ENCODE measurements around the gene NEDD4. TPM values are rescaled to one million over a fixed set of nuclear protein-coding genes. Genes with fewer than 3 reads are reported as not detected.

NEDD4 gene
- total RNA-seq, 2 donors from 2014 or later: 7.2 to 10.0 TPM

GRCh38 chr15:55799291-55800212 lies 193.9 kb downstream of the NEDD4 start:
- no peaks in the 10 kb centered on the region for H3K27me3 ChIP-seq
- TF ChIP-seq, protein P1, sequence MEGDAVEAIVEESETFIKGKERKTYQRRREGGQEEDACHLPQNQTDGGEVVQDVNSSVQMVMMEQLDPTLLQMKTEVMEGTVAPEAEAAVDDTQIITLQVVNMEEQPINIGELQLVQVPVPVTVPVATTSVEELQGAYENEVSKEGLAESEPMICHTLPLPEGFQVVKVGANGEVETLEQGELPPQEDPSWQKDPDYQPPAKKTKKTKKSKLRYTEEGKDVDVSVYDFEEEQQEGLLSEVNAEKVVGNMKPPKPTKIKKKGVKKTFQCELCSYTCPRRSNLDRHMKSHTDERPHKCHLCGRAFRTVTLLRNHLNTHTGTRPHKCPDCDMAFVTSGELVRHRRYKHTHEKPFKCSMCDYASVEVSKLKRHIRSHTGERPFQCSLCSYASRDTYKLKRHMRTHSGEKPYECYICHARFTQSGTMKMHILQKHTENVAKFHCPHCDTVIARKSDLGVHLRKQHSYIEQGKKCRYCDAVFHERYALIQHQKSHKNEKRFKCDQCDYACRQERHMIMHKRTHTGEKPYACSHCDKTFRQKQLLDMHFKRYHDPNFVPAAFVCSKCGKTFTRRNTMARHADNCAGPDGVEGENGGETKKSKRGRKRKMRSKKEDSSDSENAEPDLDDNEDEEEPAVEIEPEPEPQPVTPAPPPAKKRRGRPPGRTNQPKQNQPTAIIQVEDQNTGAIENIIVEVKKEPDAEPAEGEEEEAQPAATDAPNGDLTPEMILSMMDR (IDR thresholded peaks at IDR 0.05): peak in 1 of 2 donors; percentile 55
- no peaks in the 10 kb centered on the region for H3K4me1 ChIP-seq
- DNase-seq (ENCODE audit: low spot score): no peak
- no peaks in the 10 kb centered on the region for H3K9me3 ChIP-seq
- no peaks in the 10 kb centered on the region for H3K36me3 ChIP-seq
- H3K4me3 ChIP-seq: no peak overlapping the region
- H3K27ac ChIP-seq: no peak overlapping the region

- H3K36me3 ChIP-seq: no peaks in the 10 kb centered on the region
- no peak for DNase-seq (ENCODE audit: low spot score)
- H3K27ac ChIP-seq: no peak overlapping the region
- TF ChIP-seq, protein P1 (IDR thresholded peaks at IDR 0.05): no peak
- no peaks in the 10 kb centered on the region for H3K27me3 ChIP-seq
- no peaks in the 10 kb centered on the region for H3K4me1 ChIP-seq
- H3K4me3 ChIP-seq: no peak overlapping the region
- no peaks in the 10 kb centered on the region for H3K9me3 ChIP-seq
Measured at GRCh38 chr15:55796321-55796965, 197.0 kb downstream of the NEDD4 start.

DNA sequence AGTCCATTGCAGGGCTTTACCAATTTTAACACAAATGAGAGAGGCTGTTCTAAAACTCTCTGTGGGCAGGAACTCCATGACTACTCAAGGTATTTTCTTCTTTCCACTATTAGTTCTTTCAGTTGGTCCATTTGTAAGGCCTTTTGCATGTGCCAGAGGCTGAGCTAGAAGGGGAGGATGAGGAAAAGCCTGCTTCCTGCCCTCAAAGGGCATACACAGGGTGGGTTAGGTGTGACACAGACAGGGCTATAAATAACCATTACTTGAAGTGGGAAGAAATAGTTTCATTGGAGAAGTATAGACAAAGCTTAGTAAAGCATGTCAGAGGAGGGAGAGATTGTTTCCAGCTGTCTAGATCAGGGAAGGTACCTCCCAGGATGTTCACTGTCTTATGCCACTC lies 198.4 kb downstream of the NEDD4 start:
- Histone ChIP-seq H3K9me3 (no peaks in the 10 kb centered on the region), H3K36me3 (no peaks in the 10 kb centered on the region), H3K27ac (no peak overlapping the region), H3K27me3 (no peaks in the 10 kb centered on the region), H3K4me1 (no peaks in the 10 kb centered on the region), H3K4me3 (no peak overlapping the region)
- TF ChIP-seq, protein P1 (IDR thresholded peaks at IDR 0.05): no peak
- DNase-seq (ENCODE audit: low spot score): no peak

DNA sequence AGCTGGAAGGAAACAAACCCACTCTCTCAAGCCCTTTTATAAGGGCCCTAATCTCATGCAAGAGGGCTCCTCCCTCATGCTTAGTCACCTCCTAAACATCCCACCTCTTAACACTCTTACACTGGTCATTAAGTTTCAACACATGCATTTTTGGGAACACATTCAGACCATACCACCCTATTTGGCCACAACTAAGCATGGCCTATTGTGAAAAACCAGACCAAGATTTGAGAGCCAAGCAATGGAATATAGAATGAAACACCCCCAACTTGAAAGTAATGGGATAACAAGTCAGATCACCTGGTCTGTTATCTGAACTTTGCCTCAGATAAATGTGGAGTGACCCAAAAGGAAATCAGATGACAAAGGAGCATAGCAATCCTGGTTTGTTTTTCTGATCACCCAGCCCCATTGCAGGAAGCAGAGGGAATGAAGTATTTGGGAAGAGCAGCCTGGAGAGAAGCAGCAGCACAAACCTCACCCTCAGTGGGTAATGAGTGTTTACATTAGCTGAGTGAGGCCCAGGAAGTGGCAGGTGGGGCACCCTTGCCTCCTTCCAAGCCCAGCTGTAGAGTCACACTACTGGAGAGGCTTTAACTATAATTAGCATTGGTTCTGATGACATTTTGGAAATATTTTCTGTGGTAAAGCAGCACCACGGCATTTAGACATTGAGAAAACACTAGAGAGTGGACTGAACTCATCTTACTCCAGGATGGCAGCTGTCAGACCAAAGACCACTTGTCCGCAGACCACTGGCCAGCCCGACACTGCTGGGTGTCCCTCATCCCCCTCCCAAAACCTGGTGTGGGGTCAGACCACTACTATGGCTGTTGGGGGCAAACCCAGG lies 201.6 kb downstream of the NEDD4 start:
- TF ChIP-seq, protein P1 (IDR thresholded peaks at IDR 0.05): no peak
- no peaks in the 10 kb centered on the region for H3K4me1 ChIP-seq
- DNase-seq (ENCODE audit: low spot score): no peak
- no peaks in the 10 kb centered on the region for H3K36me3 ChIP-seq
- no peaks in the 10 kb centered on the region for H3K9me3 ChIP-seq
- no peak overlapping the region for H3K4me3 ChIP-seq
- no peak overlapping the region for H3K27ac ChIP-seq
- H3K27me3 ChIP-seq: no peaks in the 10 kb centered on the region

- TF ChIP-seq, protein P1 (IDR thresholded peaks at IDR 0.05): peak; percentile 19 to 66
- H3K27me3 ChIP-seq: no peaks in the 10 kb centered on the region
- DNase-seq (ENCODE audit: low spot score): no peak
- H3K36me3 ChIP-seq: no peaks in the 10 kb centered on the region
- H3K4me3 ChIP-seq: no peak overlapping the region
- H3K27ac ChIP-seq: no peak overlapping the region
- no peaks in the 10 kb centered on the region for H3K4me1 ChIP-seq
- H3K9me3 ChIP-seq: no peaks in the 10 kb centered on the region
Measured at GRCh38 chr15:55789066-55789660, 204.2 kb downstream of the NEDD4 start.
